HEK293 (cell line): Measurements from ENCODE around the gene AK8.
A peak's percentile ranks its signal among the peaks of the same experiment; 100 is the strongest.

Source experiments
- CTCF ChIA-PET: fragments of 350-600 bp; formaldehyde crosslinking; extraction: SDS; loops from one replicate; lab custom pipeline; 2021; ENCODE audit warnings: antibody characterized with exemption; lab: Yijun Ruan, JAX
- POLR2A ChIA-PET: fragments of 300-600 bp; formaldehyde crosslinking; extraction: SDS; loops from one replicate; lab custom pipeline; 2020; ENCODE audit warnings: antibody characterized with exemption, inconsistent platforms; lab: Yijun Ruan, JAX
- H3K27ac ChIP-seq: fragments of 200-500 bp; sonication (Bioruptor generic); 2 replicates; pipeline ENCODE4 v1.5.1; 2014; ENCODE audit warnings: low read depth, low read length, control low read depth, inconsistent platforms; ENCODE audit errors: extremely low read depth
- H3K36me3 ChIP-seq, 2 experiments: fragments of 200-500 bp in 1 of 2; sonication (Bioruptor generic) in 1 of 2; 1 replicate in 1 of 2; 2 replicates in 1 of 2; pipeline ENCODE4 v1.5.1; 2014 to 2017; ENCODE audit warnings: inconsistent platforms in 2 of 2, low read length in 2 of 2; ENCODE audit not compliant: control insufficient read depth in 2 of 2, insufficient read depth in 1 of 2
- H3K4me1 ChIP-seq: fragments of 200-500 bp; sonication (Bioruptor generic); 2 replicates; pipeline ENCODE4 v1.5.1; 2014; ENCODE audit warnings: mild to moderate bottlenecking, low read length, inconsistent platforms; ENCODE audit not compliant: control insufficient read depth, insufficient read depth
- H3K4me3 ChIP-seq: 2 replicates; pipeline ENCODE4 v1.5.1; 2011; ENCODE audit warnings: low read depth, mild to moderate bottlenecking, control low read depth, low read length, moderate library complexity
- H3K9me3 ChIP-seq: fragments of 200-500 bp; sonication (Bioruptor generic); 2 replicates; pipeline ENCODE4 v1.5.1; 2014; ENCODE audit warnings: low read depth, low read length, inconsistent platforms; ENCODE audit not compliant: control insufficient read depth, insufficient read depth
- KLF1 ChIP-seq: fragments of 450-650 bp; formaldehyde crosslinking; IDR thresholded peaks from 2 replicates; pipeline ENCODE4 v1.5.1; 2016; ENCODE audit warnings: missing biosample characterization, missing genetic modification characterization
- KLF10 ChIP-seq: fragments of 450-650 bp; IDR thresholded peaks from 2 replicates; pipeline ENCODE4 v1.5.1; 2018; ENCODE audit warnings: missing biosample characterization, mild to moderate bottlenecking, missing genetic modification characterization
- REPIN1 ChIP-seq: fragments of 450-650 bp; formaldehyde crosslinking; IDR thresholded peaks from 2 replicates; pipeline ENCODE4 v1.5.1; 2017; ENCODE audit warnings: missing biosample characterization, missing genetic modification characterization, low read depth
- SCRT1 ChIP-seq: fragments of 450-650 bp; formaldehyde crosslinking; IDR thresholded peaks from 2 replicates; pipeline ENCODE4 v1.5.1; 2016; ENCODE audit warnings: missing biosample characterization, missing genetic modification characterization, borderline replicate concordance
- SCRT2 ChIP-seq: fragments of 450-650 bp; formaldehyde crosslinking; IDR thresholded peaks from 2 replicates; pipeline ENCODE4 v1.5.1; 2016; ENCODE audit warnings: missing biosample characterization, missing genetic modification characterization
- SETDB1 ChIP-seq: IDR thresholded peaks from one replicate; pipeline ENCODE4 v1.6.1; 2017; ENCODE audit warnings: mild to moderate bottlenecking, low read length, moderate library complexity, mixed read lengths; ENCODE audit not compliant: insufficient read length
- SP3 ChIP-seq: fragments of 450-650 bp; formaldehyde crosslinking; IDR thresholded peaks from 2 replicates; pipeline ENCODE4 v1.5.1; 2016; ENCODE audit warnings: missing biosample characterization, missing genetic modification characterization
- TRIM28 ChIP-seq: IDR thresholded peaks from 2 replicates; pipeline ENCODE4 v1.6.1; 2011; ENCODE audit warnings: low read length, control low read depth, borderline replicate concordance
- ZBTB1 ChIP-seq: fragments of 450-650 bp; formaldehyde crosslinking; IDR thresholded peaks from 2 replicates; pipeline ENCODE4 v1.5.1; 2016; ENCODE audit warnings: missing biosample characterization, missing genetic modification characterization
- ZBTB26 ChIP-seq: fragments of 450-650 bp; formaldehyde crosslinking; optimal IDR thresholded peaks from 2 replicates; pipeline ENCODE3; 2016; ENCODE audit warnings: missing biosample characterization, mild to moderate bottlenecking, missing genetic modification characterization
- ZBTB49 ChIP-seq: fragments of 450-650 bp; formaldehyde crosslinking; IDR thresholded peaks from 2 replicates; pipeline ENCODE4 v1.5.1; 2016; ENCODE audit warnings: missing biosample characterization, missing genetic modification characterization, low read depth
- ZNF146 ChIP-seq: fragments of 450-650 bp; formaldehyde crosslinking; IDR thresholded peaks from 2 replicates; pipeline ENCODE4 v1.5.1; 2016; ENCODE audit warnings: missing biosample characterization, missing genetic modification characterization
- ZNF292 ChIP-seq: fragments of 450-650 bp; formaldehyde crosslinking; IDR thresholded peaks from 2 replicates; pipeline ENCODE4 v1.5.1; 2016; ENCODE audit warnings: low read depth, missing biosample characterization, missing genetic modification characterization, borderline replicate concordance
- ZNF394 ChIP-seq: fragments of 450-650 bp; formaldehyde crosslinking; IDR thresholded peaks from 2 replicates; pipeline ENCODE4 v1.5.1; 2016; ENCODE audit warnings: missing biosample characterization, missing genetic modification characterization, mild to moderate bottlenecking, moderate library complexity, borderline replicate concordance
- ZNF426 ChIP-seq: fragments of 450-650 bp; formaldehyde crosslinking; IDR thresholded peaks from 2 replicates; pipeline ENCODE4 v1.5.1; 2017; ENCODE audit warnings: missing biosample characterization, missing genetic modification characterization, mild to moderate bottlenecking, inconsistent platforms, moderate library complexity
- ZNF501 ChIP-seq: fragments of 450-650 bp; formaldehyde crosslinking; IDR thresholded peaks from 2 replicates; pipeline ENCODE4 v1.5.1; 2016; ENCODE audit warnings: missing biosample characterization, missing genetic modification characterization
- ZNF510 ChIP-seq: fragments of 450-650 bp; formaldehyde crosslinking; IDR thresholded peaks from 2 replicates; pipeline ENCODE4 v1.5.1; 2018; ENCODE audit warnings: mild to moderate bottlenecking, missing genetic modification characterization, missing biosample characterization; ENCODE audit not compliant: insufficient replicate concordance
- ZNF530 ChIP-seq: fragments of 450-650 bp; formaldehyde crosslinking; IDR thresholded peaks from 2 replicates; pipeline ENCODE4 v1.5.1; 2016; ENCODE audit warnings: low read depth, missing biosample characterization, missing genetic modification characterization
- ZNF555 ChIP-seq: fragments of 450-650 bp; formaldehyde crosslinking; conservative IDR thresholded peaks from 2 replicates; pipeline ENCODE4 v1.5.1; 2017; ENCODE audit warnings: missing biosample characterization, mild to moderate bottlenecking, missing genetic modification characterization, inconsistent platforms
- ZNF561 ChIP-seq: fragments of 450-650 bp; IDR thresholded peaks from 2 replicates; pipeline ENCODE4 v1.5.1; 2018; ENCODE audit warnings: missing biosample characterization, missing genetic modification characterization, borderline replicate concordance
- ZNF600 ChIP-seq: fragments of 450-650 bp; formaldehyde crosslinking; IDR thresholded peaks from 2 replicates; pipeline ENCODE4 v1.5.1; 2016; ENCODE audit warnings: missing biosample characterization, missing genetic modification characterization
- ZNF626 ChIP-seq: fragments of 450-650 bp; sonication (Bioruptor Pico); formaldehyde crosslinking; IDR thresholded peaks from 2 replicates; pipeline ENCODE4 v1.5.1; 2018; ENCODE audit warnings: missing biosample characterization, missing genetic modification characterization, inconsistent platforms
- ZNF670 ChIP-seq: fragments of 450-650 bp; formaldehyde crosslinking; IDR thresholded peaks from 2 replicates; pipeline ENCODE4 v1.5.1; 2016; ENCODE audit warnings: missing biosample characterization, missing genetic modification characterization, low read depth
- ZNF830 ChIP-seq: fragments of 450-650 bp; IDR thresholded peaks from 2 replicates; pipeline ENCODE4 v1.5.0; 2018; ENCODE audit warnings: missing biosample characterization, missing genetic modification characterization, low read depth, mild to moderate bottlenecking, moderate library complexity

AK8 gene

GRCh38 chr9:132804576-132805295 is 73.3 kb downstream of the AK8 start:
- no peaks in the 10 kb centered on the region for H3K36me3 ChIP-seq
- H3K9me3 ChIP-seq = no peaks in the 10 kb centered on the region
- ChIA-PET POLR2A (no interaction called here), CTCF (interaction anchor here (0.6 to 1.7 kb wide), 3 partner anchors 16 to 99 kb away, joined by 3 to 7 read pairs (median 3); no protein-coding TSS in a partner anchor)
- TF ChIP-seq ZNF510 (no peak), ZNF626 (tag by site-specific recombination) (no peak), ZNF830 (no peak), ZNF146 (tag by site-specific recombination) (no peak), ZNF530 (tag by site-specific recombination) (no peak), SCRT2 (tag by site-specific recombination) (peak; percentile 78), ZNF394 (tag by site-specific recombination) (no peak), SCRT1 (tag by site-specific recombination) (0 out of 2 replicates have a peak, but pooled peaks have one; percentile 40), KLF10 (tag by site-specific recombination) (no peak), SETDB1 (no peak), ZNF600 (tag by site-specific recombination) (no peak)
- no peak overlapping the region for H3K4me3 ChIP-seq
- no peaks in the 10 kb centered on the region for H3K4me1 ChIP-seq
- H3K27ac ChIP-seq = no peak overlapping the region

GRCh38 chr9:132802121-132802795 is 75.8 kb downstream of the AK8 start:
- H3K9me3 ChIP-seq = no peaks in the 10 kb centered on the region
- CTCF ChIA-PET = interaction anchor here (0.6 to 2.0 kb wide), 6 partner anchors 15 to 686 kb away, joined by 3 to 5 read pairs (median 3); no protein-coding TSS in a partner anchor
- H3K4me3 ChIP-seq = no peak overlapping the region
- H3K36me3 ChIP-seq = no peaks in the 10 kb centered on the region
- no peak for TF ChIP-seq REPIN1
- no peak for TF ChIP-seq ZNF555
- no peak for TF ChIP-seq ZBTB1 (tag by site-specific recombination)
- TF ChIP-seq KLF1 (tag by site-specific recombination) = peak; percentile 77
- no peak overlapping the region for H3K27ac ChIP-seq
- H3K4me1 ChIP-seq = peaks cover 8% of the 10 kb centered on the region
- POLR2A ChIA-PET = no interaction called here

GRCh38 chr9:132801659-132802058 is 76.4 kb downstream of the AK8 start:
- Histone ChIP-seq H3K36me3 (no peaks in the 10 kb centered on the region), H3K4me3 (no peak overlapping the region), H3K27ac (no peak overlapping the region), H3K4me1 (peaks cover 8% of the 10 kb centered on the region), H3K9me3 (no peaks in the 10 kb centered on the region)
- no peak for TF ChIP-seq ZNF501
- no peak for TF ChIP-seq ZBTB26 (tag by site-specific recombination)
- TF ChIP-seq ZNF561 (tag by site-specific recombination) = no peak
- TF ChIP-seq ZNF830 = no peak
- no peak for TF ChIP-seq ZBTB49 (tag by site-specific recombination)
- TF ChIP-seq SP3 = no peak
- TF ChIP-seq ZNF292 (tag by site-specific recombination) = no peak
- no peak for TF ChIP-seq ZNF426 (tag by site-specific recombination)
- TF ChIP-seq TRIM28 = no peak
- no peak for TF ChIP-seq ZNF670 (tag by site-specific recombination)
- ChIA-PET POLR2A (no interaction called here), CTCF (interaction anchor here (0.5 to 2.0 kb wide), 2 partner anchors 100 to 227 kb away, joined by 3 to 5 read pairs; no protein-coding TSS in a partner anchor)
